Neutrophil (primary cell): ENCODE results near the gene ENTREP1.

Source experiments
- H3K27ac ChIP-seq: fragments of 200-600 bp; sonication (generic); 2 replicates; pipeline ENCODE4 v1.5.1; 2016; ENCODE audit warnings: mild to moderate bottlenecking, moderate library complexity
- H3K27me3 ChIP-seq: fragments of 200-600 bp; sonication (generic); 2 replicates; pipeline ENCODE4 v1.6.0; 2016; ENCODE audit warnings: mild to moderate bottlenecking
- H3K36me3 ChIP-seq: fragments of 200-600 bp; sonication (generic); 2 replicates; pipeline ENCODE4 v1.5.1; 2017
- H3K4me1 ChIP-seq, 2 experiments: fragments of 200-600 bp in 1 of 2; sonication (generic) in 1 of 2; 1 replicate in 1 of 2; 2 replicates in 1 of 2; pipeline versions ENCODE4 v1.5.1 to v1.6.1; 2013 to 2016; ENCODE audit warnings: low read depth in 1 of 2, low read length in 1 of 2, mild to moderate bottlenecking in 1 of 2, moderate library complexity in 1 of 2; ENCODE audit not compliant: control insufficient read depth in 1 of 2, insufficient read depth in 1 of 2
- H3K4me3 ChIP-seq, 2 experiments: fragments of 200-600 bp in 1 of 2; sonication (generic) in 1 of 2; 1 replicate in 1 of 2; 2 replicates in 1 of 2; pipeline ENCODE4 v1.5.1; 2013 to 2016; ENCODE audit warnings: low read depth in 1 of 2, low read length in 1 of 2, mild to moderate bottlenecking in 1 of 2, moderate library complexity in 1 of 2
- H3K9me3 ChIP-seq: fragments of 200-600 bp; sonication (generic); 2 replicates; pipeline ENCODE4 v1.5.1; 2016
- TF ChIP-seq, protein P1 (sequence below): fragments of 200-600 bp; sonication (generic); IDR thresholded peaks from 2 replicates; pipeline ENCODE4 v1.5.1; 2016; ENCODE audit warnings: antibody characterized with exemption

The ENTREP1 gene

GRCh38 chr9:69357030-69357775 lies 32.2 kb downstream of the ENTREP1 start:
- Histone ChIP-seq H3K27me3 (no peaks in the 10 kb centered on the region), H3K9me3 (no peaks in the 10 kb centered on the region), H3K36me3 (no peaks in the 10 kb centered on the region), H3K4me3 (no peak overlapping the region), H3K4me1 (no peaks in the 10 kb centered on the region), H3K27ac (no peak overlapping the region)
- TF ChIP-seq, protein P1, sequence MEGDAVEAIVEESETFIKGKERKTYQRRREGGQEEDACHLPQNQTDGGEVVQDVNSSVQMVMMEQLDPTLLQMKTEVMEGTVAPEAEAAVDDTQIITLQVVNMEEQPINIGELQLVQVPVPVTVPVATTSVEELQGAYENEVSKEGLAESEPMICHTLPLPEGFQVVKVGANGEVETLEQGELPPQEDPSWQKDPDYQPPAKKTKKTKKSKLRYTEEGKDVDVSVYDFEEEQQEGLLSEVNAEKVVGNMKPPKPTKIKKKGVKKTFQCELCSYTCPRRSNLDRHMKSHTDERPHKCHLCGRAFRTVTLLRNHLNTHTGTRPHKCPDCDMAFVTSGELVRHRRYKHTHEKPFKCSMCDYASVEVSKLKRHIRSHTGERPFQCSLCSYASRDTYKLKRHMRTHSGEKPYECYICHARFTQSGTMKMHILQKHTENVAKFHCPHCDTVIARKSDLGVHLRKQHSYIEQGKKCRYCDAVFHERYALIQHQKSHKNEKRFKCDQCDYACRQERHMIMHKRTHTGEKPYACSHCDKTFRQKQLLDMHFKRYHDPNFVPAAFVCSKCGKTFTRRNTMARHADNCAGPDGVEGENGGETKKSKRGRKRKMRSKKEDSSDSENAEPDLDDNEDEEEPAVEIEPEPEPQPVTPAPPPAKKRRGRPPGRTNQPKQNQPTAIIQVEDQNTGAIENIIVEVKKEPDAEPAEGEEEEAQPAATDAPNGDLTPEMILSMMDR: no peak

DNA sequence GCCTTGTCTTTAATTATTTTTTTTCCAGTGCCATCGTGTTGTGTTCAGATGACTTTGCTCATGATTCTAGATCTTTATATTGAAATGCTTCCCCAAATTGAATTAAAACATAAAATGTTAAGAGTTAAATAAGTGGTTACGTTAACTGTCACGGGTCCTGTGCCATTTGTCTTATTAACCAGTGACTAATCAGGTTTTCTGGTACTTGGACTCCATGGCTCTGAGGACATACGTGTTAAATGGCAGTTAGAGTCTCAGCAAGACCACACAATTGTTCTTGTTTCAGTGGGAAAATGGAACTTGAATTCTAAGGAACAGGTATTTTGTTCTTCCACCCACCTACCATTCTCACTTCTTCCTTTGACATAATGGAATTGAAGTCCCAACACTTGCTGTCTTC lies 32.8 kb downstream of the ENTREP1 start:
- no peaks in the 10 kb centered on the region for H3K9me3 ChIP-seq
- H3K27ac ChIP-seq: no peak overlapping the region
- H3K4me3 ChIP-seq: no peak overlapping the region
- no peaks in the 10 kb centered on the region for H3K4me1 ChIP-seq
- TF ChIP-seq, protein P1: no peak
- H3K27me3 ChIP-seq: no peaks in the 10 kb centered on the region
- H3K36me3 ChIP-seq: no peaks in the 10 kb centered on the region

DNA sequence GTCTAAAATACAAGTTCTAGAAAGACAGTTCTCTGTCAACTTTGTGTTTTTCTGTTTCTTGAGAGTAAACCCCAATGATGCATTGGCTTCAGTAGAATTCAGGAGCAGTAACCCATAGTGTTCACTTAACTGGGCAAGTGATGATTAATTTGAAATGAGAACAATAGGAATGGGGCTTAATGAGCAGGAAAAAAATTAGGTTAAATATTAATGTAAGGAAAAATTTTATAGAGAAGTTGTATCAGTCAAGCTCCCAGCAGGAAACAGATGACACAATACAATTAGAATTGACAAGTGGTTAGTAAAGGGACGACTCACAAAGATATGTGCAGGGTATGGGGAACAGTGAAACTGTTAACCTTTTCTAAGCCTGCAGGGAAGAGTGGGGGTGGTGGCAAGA lies 38.2 kb downstream of the ENTREP1 start:
- Histone ChIP-seq H3K9me3 (no peaks in the 10 kb centered on the region), H3K4me1 (no peaks in the 10 kb centered on the region), H3K27me3 (no peaks in the 10 kb centered on the region), H3K4me3 (no peak overlapping the region), H3K27ac (no peak overlapping the region), H3K36me3 (no peaks in the 10 kb centered on the region)
- TF ChIP-seq, protein P1: no peak

- H3K36me3 ChIP-seq: no peaks in the 10 kb centered on the region
- H3K4me3 ChIP-seq: no peak overlapping the region
- H3K27ac ChIP-seq: no peak overlapping the region
- TF ChIP-seq, protein P1: no peak
- H3K27me3 ChIP-seq: no peaks in the 10 kb centered on the region
- no peaks in the 10 kb centered on the region for H3K4me1 ChIP-seq
- H3K9me3 ChIP-seq: no peaks in the 10 kb centered on the region
Observed at GRCh38 chr9:69364510-69365150, 39.6 kb downstream of the ENTREP1 start.

- Histone ChIP-seq H3K9me3 (no peaks in the 10 kb centered on the region), H3K27me3 (no peaks in the 10 kb centered on the region), H3K4me3 (no peak overlapping the region), H3K27ac (no peak overlapping the region), H3K36me3 (no peaks in the 10 kb centered on the region), H3K4me1 (no peaks in the 10 kb centered on the region)
- TF ChIP-seq, protein P1: no peak
Observed at GRCh38 chr9:69370430-69370829, 45.4 kb downstream of the ENTREP1 start.
